Karpas-422 (cell line): Measurements from ENCODE around the gene KIAA1671. TPM values are rescaled to one million over a fixed set of nuclear protein-coding genes. Genes with fewer than 3 reads are reported as not detected.
A peak's percentile ranks its signal among the peaks of the same experiment; 100 is the strongest.

Experiments used
- DNase-seq: peaks from one replicate; pipeline ENCODE4 v3.0.0-alpha.2; 2015
- H2AFZ ChIP-seq: fragments of 200-600 bp; sonication (generic); 2 replicates; pipeline ENCODE4 v1.6.1; 2014; ENCODE audit warnings: antibody characterized with exemption, low read length, mixed read lengths
- H3K27ac ChIP-seq: fragments of 200-600 bp; sonication (generic); 2 replicates; pipeline ENCODE4 v1.5.1; 2014; ENCODE audit warnings: mild to moderate bottlenecking, low read length, moderate library complexity
- H3K27me3 ChIP-seq: fragments of 200-600 bp; sonication (generic); 2 replicates; pipeline ENCODE4 v1.6.1; 2014; ENCODE audit warnings: low read length, mixed read lengths
- H3K36me3 ChIP-seq: fragments of 200-600 bp; sonication (generic); 2 replicates; pipeline ENCODE4 v1.6.1; 2014; ENCODE audit warnings: low read length, mixed read lengths; ENCODE audit not compliant: insufficient read depth
- H3K4me1 ChIP-seq: fragments of 200-600 bp; sonication (generic); 2 replicates; pipeline ENCODE4 v1.6.1; 2014; ENCODE audit warnings: mild to moderate bottlenecking, low read length, mixed read lengths
- H3K4me2 ChIP-seq: fragments of 200-600 bp; sonication (generic); 2 replicates; pipeline ENCODE4 v1.6.1; 2014; ENCODE audit warnings: low read length, low read depth, mild to moderate bottlenecking; ENCODE audit not compliant: poor library complexity, severe bottlenecking
- H3K4me3 ChIP-seq: fragments of 200-600 bp; sonication (generic); 2 replicates; pipeline ENCODE4 v1.5.1; 2014; ENCODE audit warnings: mild to moderate bottlenecking, antibody characterized with exemption, low read length, mixed read lengths
- H3K79me2 ChIP-seq: fragments of 200-600 bp; sonication (generic); 2 replicates; pipeline ENCODE4 v1.6.1; 2014; ENCODE audit warnings: mild to moderate bottlenecking, low read length, mixed read lengths
- H3K9ac ChIP-seq: fragments of 200-600 bp; sonication (generic); 2 replicates; pipeline ENCODE4 v1.6.0; 2014; ENCODE audit warnings: low read length
- H3K9me2 ChIP-seq: fragments of 200-600 bp; sonication (generic), shearing (Covaris generic); replicated peaks from 2 replicates; pipeline ENCODE4 v1.6.0; 2014; ENCODE audit warnings: mild to moderate bottlenecking, low read length, moderate library complexity; ENCODE audit not compliant: insufficient read depth
- H3K9me3 ChIP-seq: fragments of 300-700, 200-600 bp; sonication (generic); 2 replicates; pipeline ENCODE4 v1.6.1; 2014; ENCODE audit warnings: low read length, mixed read lengths
- H4K20me1 ChIP-seq: fragments of 200-600 bp; sonication (generic); 2 replicates; pipeline ENCODE4 v1.6.1; 2014; ENCODE audit warnings: mild to moderate bottlenecking, antibody characterized with exemption, low read length, low read depth; ENCODE audit not compliant: insufficient read depth
- total RNA-seq: library from RNA; depleted of rRNA; stranded (reverse); fragments of >200 nt; shearing (Covaris generic); gene quantifications from 2 replicates; pipeline ENCODE4 v1.2.3, GENCODE V29; 2014; ENCODE audit warnings: low replicate concordance

KIAA1671 gene
- total RNA-seq, 1 experiment from 2014 or later, result not detected

GRCh38 chr22:25007444-25008106 lies 55.1 kb downstream of the KIAA1671 start:
- Histone ChIP-seq H3K4me1 (no peaks in the 10 kb centered on the region), H3K4me3 (no peak overlapping the region), H3K27ac (no peak overlapping the region), H3K36me3 (no peaks in the 10 kb centered on the region), H4K20me1 (no peaks in the 10 kb centered on the region), H3K79me2 (no peaks in the 10 kb centered on the region), H3K9ac (no peak overlapping the region), H3K27me3 (no peaks in the 10 kb centered on the region), H3K9me2 (no peaks in the 10 kb centered on the region), H3K9me3 (no peaks in the 10 kb centered on the region), H2AFZ (no peak overlapping the region), H3K4me2 (no peak overlapping the region)
- peak; percentile 59 for DNase-seq

GRCh38 chr22:25008666-25009065 lies 56.1 kb downstream of the KIAA1671 start:
- no peaks in the 10 kb centered on the region for H3K4me1 ChIP-seq
- H3K9me3 ChIP-seq, result no peaks in the 10 kb centered on the region
- no peak overlapping the region for H3K27ac ChIP-seq
- no peaks in the 10 kb centered on the region for H3K9me2 ChIP-seq
- H2AFZ ChIP-seq, result no peak overlapping the region
- H3K79me2 ChIP-seq, result no peaks in the 10 kb centered on the region
- H3K4me2 ChIP-seq, result no peak overlapping the region
- H3K4me3 ChIP-seq, result no peak overlapping the region
- H3K36me3 ChIP-seq, result no peaks in the 10 kb centered on the region
- H3K27me3 ChIP-seq, result no peaks in the 10 kb centered on the region
- no peaks in the 10 kb centered on the region for H4K20me1 ChIP-seq
- H3K9ac ChIP-seq, result no peak overlapping the region
- DNase-seq, result no peak

- H3K27me3 ChIP-seq, result no peaks in the 10 kb centered on the region
- H3K27ac ChIP-seq, result no peak overlapping the region
- H2AFZ ChIP-seq, result no peak overlapping the region
Observed at GRCh38 chr22:25012741-25013143, 60.2 kb downstream of the KIAA1671 start.

GRCh38 chr22:25013607-25014006 lies 61.1 kb downstream of the KIAA1671 start:
- no peaks in the 10 kb centered on the region for H3K4me1 ChIP-seq
- no peaks in the 10 kb centered on the region for H4K20me1 ChIP-seq
- H3K36me3 ChIP-seq, result no peaks in the 10 kb centered on the region
- no peaks in the 10 kb centered on the region for H3K9me2 ChIP-seq
- no peak overlapping the region for H3K4me2 ChIP-seq
- H3K9ac ChIP-seq, result no peak overlapping the region
- H3K9me3 ChIP-seq, result no peaks in the 10 kb centered on the region
- no peak for DNase-seq
- no peak overlapping the region for H3K4me3 ChIP-seq
- no peaks in the 10 kb centered on the region for H3K79me2 ChIP-seq
- H3K27me3 ChIP-seq, result no peaks in the 10 kb centered on the region
- no peak overlapping the region for H3K27ac ChIP-seq
- H2AFZ ChIP-seq, result no peak overlapping the region

More at GRCh38 chr22:25012741-25013143, 60.2 kb downstream of the KIAA1671 start:
- no peak overlapping the region for H3K4me2 ChIP-seq
- H4K20me1 ChIP-seq, result no peaks in the 10 kb centered on the region
- no peak overlapping the region for H3K4me3 ChIP-seq
- H3K4me1 ChIP-seq, result no peaks in the 10 kb centered on the region
- H3K9ac ChIP-seq, result no peak overlapping the region
- no peaks in the 10 kb centered on the region for H3K36me3 ChIP-seq
- no peaks in the 10 kb centered on the region for H3K79me2 ChIP-seq
- DNase-seq, result no peak
- H3K9me2 ChIP-seq, result no peaks in the 10 kb centered on the region
- no peaks in the 10 kb centered on the region for H3K9me3 ChIP-seq

- Histone ChIP-seq H3K4me1 (no peaks in the 10 kb centered on the region), H3K27me3 (no peaks in the 10 kb centered on the region), H3K36me3 (no peaks in the 10 kb centered on the region), H3K4me3 (no peak overlapping the region), H3K9ac (no peak overlapping the region), H2AFZ (no peak overlapping the region), H3K9me2 (no peaks in the 10 kb centered on the region), H3K4me2 (no peak overlapping the region), H4K20me1 (no peaks in the 10 kb centered on the region), H3K79me2 (no peaks in the 10 kb centered on the region), H3K27ac (no peak overlapping the region), H3K9me3 (no peaks in the 10 kb centered on the region)
- no peak for DNase-seq
Observed at GRCh38 chr22:25014896-25015755, 62.6 kb downstream of the KIAA1671 start.

- no peak overlapping the region for H3K4me2 ChIP-seq
- no peaks in the 10 kb centered on the region for H3K9me2 ChIP-seq
- H3K79me2 ChIP-seq, result no peaks in the 10 kb centered on the region
- no peaks in the 10 kb centered on the region for H3K4me1 ChIP-seq
- DNase-seq, result no peak
- no peaks in the 10 kb centered on the region for H3K36me3 ChIP-seq
- H3K9ac ChIP-seq, result no peak overlapping the region
- H2AFZ ChIP-seq, result no peak overlapping the region
- no peaks in the 10 kb centered on the region for H4K20me1 ChIP-seq
- H3K9me3 ChIP-seq, result no peaks in the 10 kb centered on the region
- H3K27ac ChIP-seq, result no peak overlapping the region
- H3K27me3 ChIP-seq, result no peaks in the 10 kb centered on the region
- no peak overlapping the region for H3K4me3 ChIP-seq
Observed at GRCh38 chr22:25016311-25016710, 63.8 kb downstream of the KIAA1671 start.

- Histone ChIP-seq H3K36me3 (no peaks in the 10 kb centered on the region), H3K4me3 (no peak overlapping the region), H3K27ac (no peak overlapping the region), H3K4me2 (no peak overlapping the region), H4K20me1 (no peaks in the 10 kb centered on the region), H2AFZ (no peak overlapping the region), H3K4me1 (no peaks in the 10 kb centered on the region), H3K79me2 (no peaks in the 10 kb centered on the region), H3K9ac (no peak overlapping the region), H3K27me3 (no peaks in the 10 kb centered on the region), H3K9me3 (no peaks in the 10 kb centered on the region), H3K9me2 (no peaks in the 10 kb centered on the region)
- no peak for DNase-seq
Observed at GRCh38 chr22:25018009-25018408, 65.5 kb downstream of the KIAA1671 start.

GRCh38 chr22:25019427-25020184 lies 67.1 kb downstream of the KIAA1671 start:
- H3K27me3 ChIP-seq, result no peaks in the 10 kb centered on the region
- H4K20me1 ChIP-seq, result no peaks in the 10 kb centered on the region
- H3K9me3 ChIP-seq, result no peaks in the 10 kb centered on the region
- H3K9me2 ChIP-seq, result no peaks in the 10 kb centered on the region
- DNase-seq, result no peak
- no peak overlapping the region for H3K27ac ChIP-seq
- H3K4me2 ChIP-seq, result no peak overlapping the region
- H3K4me3 ChIP-seq, result no peak overlapping the region
- no peaks in the 10 kb centered on the region for H3K36me3 ChIP-seq
- H2AFZ ChIP-seq, result no peak overlapping the region
- H3K4me1 ChIP-seq, result no peaks in the 10 kb centered on the region
- H3K9ac ChIP-seq, result no peak overlapping the region
- H3K79me2 ChIP-seq, result no peaks in the 10 kb centered on the region
